ENCODE results near the gene DRAM2.

DNA sequence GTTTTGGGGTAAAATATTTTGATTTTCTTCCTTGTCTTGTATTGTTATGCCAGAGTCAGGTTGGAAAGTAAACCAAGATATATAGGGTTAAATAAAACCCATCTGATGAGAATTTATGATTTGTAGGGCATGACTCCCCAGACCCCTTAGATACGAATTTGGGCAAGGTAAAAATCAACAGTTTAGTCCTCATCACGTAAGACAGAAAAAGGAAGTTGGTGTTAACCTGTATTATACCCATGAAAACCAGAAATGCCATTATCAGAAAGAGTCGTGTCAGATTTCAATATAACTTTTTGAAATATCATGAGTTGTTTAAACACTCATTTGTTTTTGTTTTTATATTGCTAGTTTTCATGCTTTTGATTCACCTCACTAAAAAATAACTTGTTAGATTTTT is 11.9 kb upstream of the DRAM2 start:
- TF ChIP-seq, protein P1, sequence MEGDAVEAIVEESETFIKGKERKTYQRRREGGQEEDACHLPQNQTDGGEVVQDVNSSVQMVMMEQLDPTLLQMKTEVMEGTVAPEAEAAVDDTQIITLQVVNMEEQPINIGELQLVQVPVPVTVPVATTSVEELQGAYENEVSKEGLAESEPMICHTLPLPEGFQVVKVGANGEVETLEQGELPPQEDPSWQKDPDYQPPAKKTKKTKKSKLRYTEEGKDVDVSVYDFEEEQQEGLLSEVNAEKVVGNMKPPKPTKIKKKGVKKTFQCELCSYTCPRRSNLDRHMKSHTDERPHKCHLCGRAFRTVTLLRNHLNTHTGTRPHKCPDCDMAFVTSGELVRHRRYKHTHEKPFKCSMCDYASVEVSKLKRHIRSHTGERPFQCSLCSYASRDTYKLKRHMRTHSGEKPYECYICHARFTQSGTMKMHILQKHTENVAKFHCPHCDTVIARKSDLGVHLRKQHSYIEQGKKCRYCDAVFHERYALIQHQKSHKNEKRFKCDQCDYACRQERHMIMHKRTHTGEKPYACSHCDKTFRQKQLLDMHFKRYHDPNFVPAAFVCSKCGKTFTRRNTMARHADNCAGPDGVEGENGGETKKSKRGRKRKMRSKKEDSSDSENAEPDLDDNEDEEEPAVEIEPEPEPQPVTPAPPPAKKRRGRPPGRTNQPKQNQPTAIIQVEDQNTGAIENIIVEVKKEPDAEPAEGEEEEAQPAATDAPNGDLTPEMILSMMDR (IDR thresholded peaks at IDR 0.05), result no peak
- TF ChIP-seq POLR2A (IDR thresholded peaks at IDR 0.05), result no peak
